Gastrocnemius medialis (tissue), 4 donors: ENCODE data around the gene GPR158. TPM values are rescaled to one million over a fixed set of nuclear protein-coding genes. Genes with fewer than 3 reads are reported as not detected.

Source experiments
- ATAC-seq, 2 donors: fragments of 150-250 bp; one replicate each; pipeline ENCODE4 v1.9.1; 2016
- DNase-seq, 2 donors: peaks; one replicate each; pipeline ENCODE4 v3.0.0-alpha.2; 2019
- H3K27ac ChIP-seq, 4 donors: fragments of 200-600 bp; sonication (generic); 1 replicate in 1 of 4; 2 replicates in 3 of 4; pipeline ENCODE4 v1.5.1; 2016 to 2018; ENCODE audit warnings: mild to moderate bottlenecking in 2 of 4, moderate library complexity in 1 of 4
- H3K27me3 ChIP-seq, 3 donors: fragments of 200-600 bp; sonication (generic) in 2 of 3; 1 replicate in 1 of 3; 2 replicates in 2 of 3; pipeline versions ENCODE4 v1.5.1 to v1.6.0; 2016 to 2019; ENCODE audit warnings: mild to moderate bottlenecking in 1 of 3, moderate library complexity in 1 of 3
- H3K36me3 ChIP-seq, 2 donors: fragments of 200-600 bp; sonication (generic) in 1 of 2; one replicate each; pipeline ENCODE4 v1.5.1; 2017 to 2018
- H3K4me1 ChIP-seq, 2 donors: fragments of 200-600 bp; sonication (generic) in 1 of 2; one replicate each; pipeline ENCODE4 v1.5.1; 2016 to 2017; ENCODE audit warnings: mild to moderate bottlenecking in 2 of 2
- H3K4me3 ChIP-seq, 4 donors: fragments of 200-600 bp; sonication (generic) in 3 of 4; 1 replicate in 1 of 4; 2 replicates in 3 of 4; pipeline ENCODE4 v1.5.1; 2016 to 2019; ENCODE audit warnings: mild to moderate bottlenecking in 2 of 4
- H3K9me3 ChIP-seq, 3 donors: fragments of 200-600 bp; sonication (generic) in 2 of 3; 1 replicate in 1 of 3; 2 replicates in 2 of 3; pipeline ENCODE4 v1.5.1; 2016 to 2019
- POLR2A ChIP-seq, 2 donors: fragments of 450-650 bp; IDR thresholded peaks; one replicate each; pipeline ENCODE4 v1.6.1; 2017; ENCODE audit warnings: antibody characterized with exemption in 2 of 2, mild to moderate bottlenecking in 2 of 2, moderate library complexity in 2 of 2
- in situ Hi-C, 4 donors: fragments of 200-750 bp; cut with MboI; loops; one replicate each; pipeline versions ENCODE4 v1.15.0 to v1.8.0; 2017; ENCODE audit warnings: low sequenced_read_pairs in 4 of 4
- intact Hi-C: fragments of 100-400 bp; cut with DNase I; formaldehyde crosslinking; loops from one replicate; pipeline ENCODE4 v1.15.1; 2023; ENCODE audit warnings: low total_unique reads
- total RNA-seq, 4 donors: library from RNA; depleted of rRNA; stranded (reverse); fragments of >200 nt; gene quantifications; one replicate each; pipeline versions ENCODE4 v1.1.0 to v1.2.3, GENCODE V29; 2016
- TF ChIP-seq, protein P1 (sequence below), 5 experiments: fragments of 450-650 bp in 3 of 5; fragments of 200-600 bp in 2 of 5; sonication (generic) in 2 of 5; IDR thresholded peaks in 4 of 5; conservative IDR thresholded peaks in 1 of 5; 1 replicate in 4 of 5; 2 replicates in 1 of 5; pipeline ENCODE4 v1.5.1; 2016 to 2019; ENCODE audit warnings: antibody characterized with exemption in 5 of 5, mild to moderate bottlenecking in 3 of 5, moderate library complexity in 3 of 5

GPR158 gene
- total RNA-seq, 4 donors from 2014 or later = 0.04 TPM; not detected in 3

DNA sequence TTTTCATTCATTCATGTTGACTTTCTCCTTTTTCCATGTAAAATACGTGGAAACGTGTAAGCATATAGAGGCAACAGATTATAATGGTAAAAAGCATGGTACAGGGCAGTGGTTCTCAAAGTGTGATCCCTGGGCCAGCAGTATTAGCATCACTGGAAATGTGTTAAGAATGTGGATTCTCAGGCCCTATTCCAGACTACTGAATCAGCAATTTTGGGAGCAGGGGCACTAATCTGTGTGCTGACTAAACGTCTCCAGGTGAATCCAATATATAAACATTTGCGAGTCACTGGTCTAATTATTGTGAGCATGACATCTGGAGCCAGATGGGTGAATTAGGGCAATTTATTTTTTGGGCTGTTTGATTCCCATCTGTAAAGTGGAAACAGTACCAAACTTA, 5.1 kb upstream of the GPR158 start:
- Histone ChIP-seq H3K27ac (no peak overlapping the region), H3K27me3 (peaks cover 0 to 32% (median 12%) of the 10 kb centered on the region in 3 donors), H3K36me3 (no peaks in the 10 kb centered on the region), H3K9me3 (no peaks in the 10 kb centered on the region), H3K4me1 (no peaks in the 10 kb centered on the region), H3K4me3 (no peak overlapping the region)
- DNase-seq (no peak), ATAC-seq (no peak)
- in situ Hi-C loops = no loop called here
- no peak for TF ChIP-seq POLR2A (IDR thresholded peaks at IDR 0.05)
- TF ChIP-seq, protein P1, sequence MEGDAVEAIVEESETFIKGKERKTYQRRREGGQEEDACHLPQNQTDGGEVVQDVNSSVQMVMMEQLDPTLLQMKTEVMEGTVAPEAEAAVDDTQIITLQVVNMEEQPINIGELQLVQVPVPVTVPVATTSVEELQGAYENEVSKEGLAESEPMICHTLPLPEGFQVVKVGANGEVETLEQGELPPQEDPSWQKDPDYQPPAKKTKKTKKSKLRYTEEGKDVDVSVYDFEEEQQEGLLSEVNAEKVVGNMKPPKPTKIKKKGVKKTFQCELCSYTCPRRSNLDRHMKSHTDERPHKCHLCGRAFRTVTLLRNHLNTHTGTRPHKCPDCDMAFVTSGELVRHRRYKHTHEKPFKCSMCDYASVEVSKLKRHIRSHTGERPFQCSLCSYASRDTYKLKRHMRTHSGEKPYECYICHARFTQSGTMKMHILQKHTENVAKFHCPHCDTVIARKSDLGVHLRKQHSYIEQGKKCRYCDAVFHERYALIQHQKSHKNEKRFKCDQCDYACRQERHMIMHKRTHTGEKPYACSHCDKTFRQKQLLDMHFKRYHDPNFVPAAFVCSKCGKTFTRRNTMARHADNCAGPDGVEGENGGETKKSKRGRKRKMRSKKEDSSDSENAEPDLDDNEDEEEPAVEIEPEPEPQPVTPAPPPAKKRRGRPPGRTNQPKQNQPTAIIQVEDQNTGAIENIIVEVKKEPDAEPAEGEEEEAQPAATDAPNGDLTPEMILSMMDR (IDR thresholded peaks at IDR 0.05 in 4 of 5, conservative IDR thresholded peaks at IDR 0.05 in 1 of 5) = no peak
- intact Hi-C loops = no loop called here

DNA sequence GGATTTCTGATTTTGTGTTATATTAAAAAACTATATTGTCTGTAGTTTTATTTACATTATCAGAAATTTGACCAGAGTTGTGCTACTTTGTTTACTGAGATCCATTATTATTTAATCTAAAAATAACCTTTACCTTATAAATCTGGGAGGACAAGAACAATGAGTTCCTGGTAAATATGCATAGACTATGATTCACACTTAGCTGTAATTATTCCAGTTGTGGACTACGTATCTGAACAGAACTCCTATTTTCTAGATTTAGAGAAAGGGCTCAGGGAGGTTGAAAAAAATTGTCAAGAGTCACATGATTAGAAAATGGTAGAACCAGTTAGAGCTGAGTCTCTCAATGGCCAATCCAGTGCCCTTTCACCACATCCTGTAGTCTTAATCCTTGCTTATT, 4.2 kb upstream of the GPR158 start:
- intact Hi-C loops (no loop called here), in situ Hi-C loops (no loop called here)
- H3K4me3 ChIP-seq = no peak overlapping the region
- DNase-seq (no peak), ATAC-seq (no peak)
- no peaks in the 10 kb centered on the region for H3K4me1 ChIP-seq
- H3K27me3 ChIP-seq = peaks cover 8 to 40% (median 17%) of the 10 kb centered on the region in 3 donors
- no peaks in the 10 kb centered on the region for H3K36me3 ChIP-seq
- no peaks in the 10 kb centered on the region for H3K9me3 ChIP-seq
- no peak overlapping the region for H3K27ac ChIP-seq
- no peak for TF ChIP-seq POLR2A (IDR thresholded peaks at IDR 0.05)
- TF ChIP-seq, protein P1 (IDR thresholded peaks at IDR 0.05 in 4 of 5, conservative IDR thresholded peaks at IDR 0.05 in 1 of 5) = no peak

DNA sequence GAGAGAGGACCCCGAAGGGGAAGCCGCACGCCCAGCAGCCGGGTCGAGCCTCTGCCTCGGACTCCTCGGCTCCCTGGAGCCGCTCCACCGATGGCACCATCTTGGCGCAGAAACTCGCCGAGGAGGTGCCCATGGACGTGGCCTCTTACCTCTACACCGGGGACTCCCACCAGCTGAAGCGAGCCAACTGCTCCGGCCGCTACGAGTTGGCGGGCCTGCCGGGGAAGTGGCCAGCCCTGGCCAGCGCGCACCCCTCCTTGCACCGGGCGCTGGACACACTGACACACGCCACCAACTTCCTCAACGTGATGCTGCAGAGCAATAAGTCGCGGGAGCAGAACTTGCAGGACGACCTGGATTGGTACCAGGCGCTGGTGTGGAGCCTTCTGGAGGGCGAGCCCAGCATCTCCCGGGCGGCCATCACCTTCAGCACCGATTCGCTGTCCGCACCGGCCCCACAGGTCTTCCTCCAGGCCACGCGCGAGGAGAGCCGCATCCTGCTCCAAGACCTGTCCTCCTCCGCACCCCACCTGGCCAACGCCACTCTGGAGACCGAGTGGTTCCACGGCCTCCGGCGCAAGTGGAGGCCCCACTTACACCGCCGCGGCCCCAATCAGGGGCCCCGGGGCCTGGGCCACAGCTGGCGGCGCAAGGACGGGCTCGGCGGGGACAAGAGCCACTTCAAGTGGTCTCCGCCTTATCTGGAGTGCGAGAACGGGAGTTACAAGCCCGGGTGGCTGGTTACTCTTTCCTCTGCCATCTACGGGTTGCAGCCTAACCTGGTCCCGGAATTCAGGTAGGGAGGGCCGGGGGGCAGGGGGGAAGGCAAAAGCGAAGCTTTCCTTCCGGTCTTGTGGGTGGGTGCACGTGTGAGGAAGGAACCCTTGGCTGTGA, 973 bp downstream of the GPR158 start:
- Histone ChIP-seq H3K36me3 (no peaks in the 10 kb centered on the region), H3K27me3 (peaks cover 34 to 67% (median 46%) of the 10 kb centered on the region in 3 donors), H3K4me1 (no peaks in the 10 kb centered on the region), H3K4me3 (no peak overlapping the region), H3K9me3 (no peaks in the 10 kb centered on the region), H3K27ac (no peak overlapping the region)
- DNase-seq (no peak), ATAC-seq (no peak)
- TF ChIP-seq POLR2A (IDR thresholded peaks at IDR 0.05) = no peak
- TF ChIP-seq, protein P1 (IDR thresholded peaks at IDR 0.05 in 4 of 5, conservative IDR thresholded peaks at IDR 0.05 in 1 of 5) = no peak
- in situ Hi-C loops = no loop called here
- intact Hi-C loops = no loop called here

DNA sequence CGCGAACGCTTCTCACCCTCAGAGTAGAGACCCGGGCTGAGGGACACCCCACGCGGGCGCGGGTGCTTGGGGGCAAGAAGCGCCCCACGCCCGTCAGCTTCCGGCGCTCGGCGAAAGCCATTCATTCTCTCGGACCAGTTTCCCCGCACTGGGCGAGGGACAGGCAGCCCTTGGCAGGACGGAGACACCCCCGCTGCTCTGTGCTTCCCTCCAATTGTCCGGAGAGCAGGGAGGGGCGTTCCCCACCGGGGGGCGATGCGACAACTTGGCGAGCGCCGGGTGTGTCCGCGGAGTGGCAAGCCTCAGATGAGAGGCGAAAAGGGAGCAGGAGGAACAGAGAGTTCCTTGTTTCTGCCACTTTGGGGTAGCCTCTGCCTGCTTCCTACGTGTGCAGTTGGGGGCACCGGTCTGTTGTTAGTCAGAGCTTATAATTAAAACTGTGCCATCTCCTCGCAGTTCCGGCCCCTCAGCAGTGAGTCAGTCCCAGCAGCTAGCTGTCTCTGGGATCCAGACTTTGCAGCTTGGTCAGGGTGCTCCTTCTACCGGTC, 1.7 kb downstream of the GPR158 start:
- H3K4me3 ChIP-seq = no peak overlapping the region
- H3K36me3 ChIP-seq = no peaks in the 10 kb centered on the region
- intact Hi-C loops = no loop called here
- in situ Hi-C loops = no loop called here
- ATAC-seq (no peak), DNase-seq (no peak)
- no peaks in the 10 kb centered on the region for H3K4me1 ChIP-seq
- peaks cover 37 to 63% (median 46%) of the 10 kb centered on the region in 3 donors for H3K27me3 ChIP-seq
- TF ChIP-seq, protein P1 (IDR thresholded peaks at IDR 0.05 in 4 of 5, conservative IDR thresholded peaks at IDR 0.05 in 1 of 5) = no peak
- TF ChIP-seq POLR2A (IDR thresholded peaks at IDR 0.05) = no peak
- no peaks in the 10 kb centered on the region for H3K9me3 ChIP-seq
- H3K27ac ChIP-seq = no peak overlapping the region
